Naive thymus-derived CD8-positive, alpha-beta T cell (primary cell): Measurements from ENCODE around the gene ELMOD2. TPM values are rescaled to one million over a fixed set of nuclear protein-coding genes. Genes with fewer than 3 reads are reported as not detected.

ENCODE experiments used
- ATAC-seq, 2 donors: fragments of 150-1000 bp; cut with Tn5 transposase in 1 of 2; sonication (Bioruptor Pico), chemical (Tn5 transposase) in 1 of 2; 1 replicate in 1 of 2; 2 replicates in 1 of 2; pipeline ENCODE4 v1.10.0; 2021; ENCODE audit warnings: mild to moderate bottlenecking in 2 of 2, moderate library complexity in 2 of 2
- POLR2A ChIA-PET: fragments of 350-600 bp; sonication (Branson Sonifier 250); formaldehyde crosslinking; loops from one replicate; lab custom pipeline; 2021; ENCODE audit warnings: antibody characterized with exemption; lab: Charles Lee
- DNase-seq, 10 donors: peaks; one replicate each; pipeline versions ENCODE4 v3.0.0 to v3.0.0-alpha.2; 2020 to 2022
- H3K27ac Mint-ChIP-seq, 10 donors: one replicate each; pipeline ENCODE4 v1.8.0; 2020 to 2022; ENCODE audit warnings: mild to moderate bottlenecking in 10 of 10, mixed read lengths in 10 of 10, moderate library complexity in 4 of 10, inconsistent platforms in 1 of 10
- H3K27me3 Mint-ChIP-seq, 5 donors: one replicate each; pipeline ENCODE4 v1.8.0; 2021 to 2022; ENCODE audit warnings: mixed read lengths in 5 of 5
- H3K36me3 Mint-ChIP-seq, 3 donors: one replicate each; pipeline ENCODE4 v1.8.0; 2020 to 2022; ENCODE audit warnings: mixed read lengths in 3 of 3, mild to moderate bottlenecking in 2 of 3, inconsistent platforms in 1 of 3
- H3K4me1 Mint-ChIP-seq, 4 donors: one replicate each; pipeline ENCODE4 v1.8.0; 2021 to 2022; ENCODE audit warnings: mixed read lengths in 4 of 4
- H3K4me3 Mint-ChIP-seq, 10 donors: one replicate each; pipeline ENCODE4 v1.8.0; 2020 to 2022; ENCODE audit warnings: mild to moderate bottlenecking in 10 of 10, mixed read lengths in 10 of 10, moderate library complexity in 6 of 10, inconsistent platforms in 1 of 10
- H3K9me3 Mint-ChIP-seq, 9 donors: one replicate each; pipeline ENCODE4 v1.8.0; 2020 to 2022; ENCODE audit warnings: mixed read lengths in 9 of 9, mild to moderate bottlenecking in 3 of 9, inconsistent platforms in 1 of 9, moderate library complexity in 1 of 9
- polyA plus RNA-seq, 3 donors: library from polyadenylated mRNA; unstranded; fragments of 300-500 nt; fragmentation: Illumina TruSeq; gene quantifications; one replicate each; pipeline ENCODE4 v1.2.3, GENCODE V29; 2021
- total RNA-seq, 8 experiments: library from RNA in 2 of 8; stranded (reverse) in 2 of 8; gene quantifications; one replicate each; pipeline ENCODE4 v1.2.3 and lab custom pipeline; 2021 to 2026

ELMOD2 gene
- total and polyA plus RNA-seq, 5 experiments from 2014 or later = 5.2 to 28.1 (median 9.1) TPM

GRCh38 chr4:140600408-140600807 is 76.4 kb downstream of the ELMOD2 start:
- Mint-ChIP-seq H3K27ac (peak overlapping the region in 1 of 10 donors; percentile 54), H3K36me3 (no peaks in the 10 kb centered on the region), H3K4me1 (no peaks in the 10 kb centered on the region), H3K4me3 (no peak overlapping the region), H3K27me3 (peaks cover 0 to 29% (median 11%) of the 10 kb centered on the region in 5 donors), H3K9me3 (no peaks in the 10 kb centered on the region)
- DNase-seq (no peak), ATAC-seq (no peak)
- POLR2A ChIA-PET = no interaction called here

DNA sequence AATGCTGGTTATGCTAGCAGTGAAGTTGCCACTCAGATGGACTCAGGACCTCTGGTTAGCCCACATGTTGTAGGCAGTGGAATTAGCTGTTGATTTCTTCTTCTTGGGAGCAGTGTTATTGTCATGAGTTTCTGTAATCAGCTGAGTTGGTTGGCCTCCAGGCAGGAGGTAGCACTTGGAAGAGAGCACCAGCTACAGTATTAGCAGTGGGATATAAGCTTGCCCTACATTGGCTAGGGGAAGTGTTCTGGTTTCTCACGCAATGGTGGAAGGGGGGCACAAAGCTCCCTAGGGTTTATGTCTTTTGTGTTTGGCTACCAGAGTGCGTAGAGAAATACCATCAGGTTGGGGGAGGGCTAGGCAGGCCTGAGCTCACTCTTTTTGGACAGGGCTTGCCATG is 78.7 kb downstream of the ELMOD2 start:
- no peak for ATAC-seq
- H3K4me3 Mint-ChIP-seq = no peak overlapping the region
- no peaks in the 10 kb centered on the region for H3K9me3 Mint-ChIP-seq
- peaks cover 0 to 34% (median 10%) of the 10 kb centered on the region in 5 donors for H3K27me3 Mint-ChIP-seq
- POLR2A ChIA-PET = no interaction called here
- DNase-seq = no peak
- H3K27ac Mint-ChIP-seq = no peak overlapping the region
- no peaks in the 10 kb centered on the region for H3K4me1 Mint-ChIP-seq
- no peaks in the 10 kb centered on the region for H3K36me3 Mint-ChIP-seq

DNA sequence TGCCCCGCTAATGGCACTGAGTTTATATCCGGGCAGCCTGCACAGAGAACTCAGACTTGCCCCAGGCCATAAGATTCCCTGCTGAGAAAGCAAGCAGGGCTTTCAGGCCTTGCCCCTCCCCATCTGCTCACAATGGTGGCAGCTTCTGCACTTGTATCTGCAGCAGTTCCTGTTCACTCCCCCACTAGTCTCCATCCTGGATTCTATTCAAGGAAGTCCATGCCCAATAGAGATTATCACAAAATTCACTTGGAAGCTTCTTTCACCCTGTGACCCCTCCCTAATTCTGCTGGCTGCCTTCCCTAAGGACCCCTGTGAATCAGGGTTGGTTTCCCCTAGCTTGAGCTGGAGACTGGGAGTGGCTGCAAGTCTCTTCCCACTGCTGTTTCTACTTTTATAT is 79.3 kb downstream of the ELMOD2 start:
- ATAC-seq = no peak
- Mint-ChIP-seq H3K27ac (no peak overlapping the region), H3K4me1 (no peaks in the 10 kb centered on the region), H3K4me3 (no peak overlapping the region), H3K27me3 (peaks cover 0 to 34% (median 10%) of the 10 kb centered on the region in 5 donors), H3K9me3 (no peaks in the 10 kb centered on the region), H3K36me3 (no peaks in the 10 kb centered on the region)
- no peak for DNase-seq
- POLR2A ChIA-PET = no interaction called here

Other genes starting within 250 kb of the ELMOD2 start
- 10 to 100 TPM; 26.3 to 32.6 TPM for gene SCOC, start 150.5 kb upstream of the ELMOD2 start, total RNA-seq
- gene SCOC, start 150.5 kb upstream of the ELMOD2 start, polyA plus RNA-seq = 10 to 100 TPM; 38.2 to 50.9 (median 38.2) TPM
- not detected for gene CLGN, start 96.5 kb upstream of the ELMOD2 start, total RNA-seq
- under 1 TPM in 1 of 3 donors, not detected in 2; 0.11 TPM for gene CLGN, start 96.5 kb upstream of the ELMOD2 start, polyA plus RNA-seq
- gene MGAT4D, start 25.9 kb upstream of the ELMOD2 start, total RNA-seq = not detected
- gene MGAT4D, start 25.9 kb upstream of the ELMOD2 start, polyA plus RNA-seq = not detected
- gene UCP1, start 44.8 kb downstream of the ELMOD2 start, total RNA-seq = not detected
- not detected for gene UCP1, start 44.8 kb downstream of the ELMOD2 start, polyA plus RNA-seq
- gene TBC1D9, start 232.2 kb downstream of the ELMOD2 start, total RNA-seq = 1 to 10 TPM; 3.8 to 4.1 TPM
- gene TBC1D9, start 232.2 kb downstream of the ELMOD2 start, polyA plus RNA-seq = under 1 TPM in 1 of 3 donors, not detected in 2; 0.12 TPM